MCF 10A (cell line): Measurements from ENCODE around the gene GUCY2D. TPM values are rescaled to one million over a fixed set of nuclear protein-coding genes. Genes with fewer than 3 reads are reported as not detected.

ENCODE experiments used
- BruUV-seq: library from RNA; stranded (reverse); fragments of 400-500 nt; replicated peaks from 2 replicates; lab custom pipeline; 2021; lab: Mats Ljungman, UMichigan
- CTCF ChIA-PET: fragments of 300-600 bp; sonication (Branson Sonifier 250); formaldehyde crosslinking; extraction: SDS; loops from one replicate; lab custom pipeline; 2021; ENCODE audit warnings: antibody characterized with exemption, inconsistent platforms; lab: Yijun Ruan, JAX
- POLR2A ChIA-PET: fragments of 300-600, 350-650 bp; sonication (Branson Sonifier 250); formaldehyde crosslinking; extraction: SDS; loops from one replicate; lab custom pipeline; 2020; ENCODE audit warnings: antibody characterized with exemption, inconsistent platforms; lab: Yijun Ruan, JAX
- DNase-seq: peaks from one replicate; pipeline ENCODE4 v3.0.0-alpha.2; 2018; ENCODE audit not compliant: unreplicated experiment
- H3K27ac Mint-ChIP-seq: one replicate; pipeline ENCODE4 v1.8.0; 2022; ENCODE audit warnings: mild to moderate bottlenecking, low read depth, mixed read lengths; ENCODE audit not compliant: unreplicated experiment
- H3K27me3 Mint-ChIP-seq: one replicate; pipeline ENCODE4 v1.8.0; 2022; ENCODE audit warnings: mixed read lengths; ENCODE audit not compliant: insufficient read depth, unreplicated experiment
- H3K36me3 Mint-ChIP-seq: one replicate; pipeline ENCODE4 v1.8.0; 2022; ENCODE audit warnings: mild to moderate bottlenecking, moderate library complexity, mixed read lengths; ENCODE audit not compliant: insufficient read depth, unreplicated experiment
- H3K4me1 Mint-ChIP-seq: one replicate; pipeline ENCODE4 v1.8.0; 2022; ENCODE audit warnings: mixed read lengths; ENCODE audit not compliant: insufficient read depth, unreplicated experiment
- H3K4me3 Mint-ChIP-seq: one replicate; pipeline ENCODE4 v1.8.0; 2022; ENCODE audit warnings: mild to moderate bottlenecking, moderate library complexity, mixed read lengths; ENCODE audit not compliant: unreplicated experiment
- H3K9me3 Mint-ChIP-seq: one replicate; pipeline ENCODE4 v1.8.0; 2022; ENCODE audit warnings: mixed read lengths; ENCODE audit not compliant: unreplicated experiment
- CTCF ChIP-seq: fragments of 200-600 bp; IDR thresholded peaks from one replicate; pipeline ENCODE4 v1.8.0; 2022; ENCODE audit warnings: antibody characterized with exemption, mild to moderate bottlenecking; ENCODE audit not compliant: unreplicated experiment
- intact Hi-C: fragments of 100-400 bp; cut with micrococcal nuclease; formaldehyde crosslinking; loops from 2 replicates; pipeline ENCODE4 v1.14.1; 2022
- total RNA-seq: library from RNA; stranded (reverse); gene quantifications from 2 replicates; pipeline ENCODE4 v1.2.3, GENCODE V29; 2022

Gene GUCY2D
- total RNA-seq, 1 experiment from 2014 or later = not detected

DNA sequence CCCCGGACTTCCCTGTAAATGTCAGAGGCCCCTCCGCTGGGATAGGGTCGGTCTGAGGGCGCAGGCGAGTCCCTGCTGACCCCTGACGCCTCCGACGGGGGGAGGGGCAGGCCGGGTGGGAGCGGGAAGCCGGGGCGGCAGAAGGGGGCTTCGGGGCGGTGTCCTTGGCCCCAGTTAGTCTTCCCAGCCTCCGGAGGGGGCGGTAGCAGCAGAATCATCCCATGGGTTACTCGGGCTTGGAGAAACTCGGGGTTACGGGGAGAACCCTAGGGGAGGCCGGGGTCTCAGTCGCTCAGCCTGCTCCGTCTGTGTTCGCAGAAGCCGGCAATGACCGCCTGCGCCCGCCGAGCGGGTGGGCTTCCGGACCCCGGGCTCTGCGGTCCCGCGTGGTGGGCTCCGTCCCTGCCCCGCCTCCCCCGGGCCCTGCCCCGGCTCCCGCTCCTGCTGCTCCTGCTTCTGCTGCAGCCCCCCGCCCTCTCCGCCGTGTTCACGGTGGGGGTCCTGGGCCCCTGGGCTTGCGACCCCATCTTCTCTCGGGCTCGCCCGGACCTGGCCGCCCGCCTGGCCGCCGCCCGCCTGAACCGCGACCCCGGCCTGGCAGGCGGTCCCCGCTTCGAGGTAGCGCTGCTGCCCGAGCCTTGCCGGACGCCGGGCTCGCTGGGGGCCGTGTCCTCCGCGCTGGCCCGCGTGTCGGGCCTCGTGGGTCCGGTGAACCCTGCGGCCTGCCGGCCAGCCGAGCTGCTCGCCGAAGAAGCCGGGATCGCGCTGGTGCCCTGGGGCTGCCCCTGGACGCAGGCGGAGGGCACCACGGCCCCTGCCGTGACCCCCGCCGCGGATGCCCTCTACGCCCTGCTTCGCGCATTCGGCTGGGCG is 542 bp downstream of the GUCY2D start:
- H3K4me1 Mint-ChIP-seq = peaks cover 16% of the 10 kb centered on the region
- CTCF ChIA-PET = interaction anchor here (1.4 to 2.6 kb wide), 3 partner anchors 13 to 38 kb away, joined by 3 to 11 read pairs (median 10); no protein-coding TSS in a partner anchor
- BruUV-seq = no TSS peak
- no peak overlapping the region for H3K27ac Mint-ChIP-seq
- H3K4me3 Mint-ChIP-seq = no peak overlapping the region
- POLR2A ChIA-PET = no interaction called here
- intact Hi-C loops = no loop called here
- TF ChIP-seq CTCF = no peak
- H3K36me3 Mint-ChIP-seq = peaks cover 6% of the 10 kb centered on the region
- no peaks in the 10 kb centered on the region for H3K9me3 Mint-ChIP-seq
- no peak for DNase-seq
- peaks cover 13% of the 10 kb centered on the region for H3K27me3 Mint-ChIP-seq

DNA sequence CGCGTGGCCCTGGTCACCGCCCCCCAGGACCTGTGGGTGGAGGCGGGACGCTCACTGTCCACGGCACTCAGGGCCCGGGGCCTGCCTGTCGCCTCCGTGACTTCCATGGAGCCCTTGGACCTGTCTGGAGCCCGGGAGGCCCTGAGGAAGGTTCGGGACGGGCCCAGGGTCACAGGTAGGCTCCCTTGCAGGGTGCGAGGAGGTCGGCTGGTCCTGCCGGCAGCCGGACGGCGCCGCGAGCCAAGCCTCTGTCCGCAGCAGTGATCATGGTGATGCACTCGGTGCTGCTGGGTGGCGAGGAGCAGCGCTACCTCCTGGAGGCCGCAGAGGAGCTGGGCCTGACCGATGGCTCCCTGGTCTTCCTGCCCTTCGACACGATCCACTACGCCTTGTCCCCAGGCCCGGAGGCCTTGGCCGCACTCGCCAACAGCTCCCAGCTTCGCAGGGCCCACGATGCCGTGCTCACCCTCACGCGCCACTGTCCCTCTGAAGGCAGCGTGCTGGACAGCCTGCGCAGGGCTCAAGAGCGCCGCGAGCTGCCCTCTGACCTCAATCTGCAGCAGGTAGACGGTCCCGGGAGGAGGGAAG is 1.3 kb downstream of the GUCY2D start:
- TF ChIP-seq CTCF = no peak
- BruUV-seq = no TSS peak
- POLR2A ChIA-PET = interaction anchor here (1.0 kb wide), 1 partner anchor 11 kb away, joined by 4 read pairs; no protein-coding TSS in a partner anchor
- peaks cover 16% of the 10 kb centered on the region for H3K4me1 Mint-ChIP-seq
- no peaks in the 10 kb centered on the region for H3K9me3 Mint-ChIP-seq
- no peak overlapping the region for H3K4me3 Mint-ChIP-seq
- peaks cover 6% of the 10 kb centered on the region for H3K36me3 Mint-ChIP-seq
- no peak for DNase-seq
- H3K27me3 Mint-ChIP-seq = peaks cover 13% of the 10 kb centered on the region
- intact Hi-C loops = no loop called here
- H3K27ac Mint-ChIP-seq = no peak overlapping the region
- CTCF ChIA-PET = interaction anchor here (0.6 to 2.6 kb wide), 4 partner anchors 13 to 53 kb away, joined by 3 to 11 read pairs (median 3); no protein-coding TSS in a partner anchor

GRCh38 chr17:8004899-8005298 is 2.5 kb downstream of the GUCY2D start:
- CTCF ChIA-PET = interaction anchor here (0.6 to 2.6 kb wide), 5 partner anchors 12 to 187 kb away, joined by 3 to 11 read pairs (median 3); no protein-coding TSS in a partner anchor
- peaks cover 6% of the 10 kb centered on the region for H3K36me3 Mint-ChIP-seq
- H3K27ac Mint-ChIP-seq = no peak overlapping the region
- no TSS peak for BruUV-seq
- H3K4me3 Mint-ChIP-seq = no peak overlapping the region
- no peaks in the 10 kb centered on the region for H3K9me3 Mint-ChIP-seq
- POLR2A ChIA-PET = interaction anchor here (0.8 to 1.7 kb wide), 5 partner anchors 12 to 72 kb away, joined by 3 to 7 read pairs (median 3); no protein-coding TSS in a partner anchor
- peak; percentile 75 for DNase-seq
- TF ChIP-seq CTCF = no peak
- intact Hi-C loops = no loop called here
- H3K4me1 Mint-ChIP-seq = peaks cover 16% of the 10 kb centered on the region
- peaks cover 13% of the 10 kb centered on the region for H3K27me3 Mint-ChIP-seq

DNA sequence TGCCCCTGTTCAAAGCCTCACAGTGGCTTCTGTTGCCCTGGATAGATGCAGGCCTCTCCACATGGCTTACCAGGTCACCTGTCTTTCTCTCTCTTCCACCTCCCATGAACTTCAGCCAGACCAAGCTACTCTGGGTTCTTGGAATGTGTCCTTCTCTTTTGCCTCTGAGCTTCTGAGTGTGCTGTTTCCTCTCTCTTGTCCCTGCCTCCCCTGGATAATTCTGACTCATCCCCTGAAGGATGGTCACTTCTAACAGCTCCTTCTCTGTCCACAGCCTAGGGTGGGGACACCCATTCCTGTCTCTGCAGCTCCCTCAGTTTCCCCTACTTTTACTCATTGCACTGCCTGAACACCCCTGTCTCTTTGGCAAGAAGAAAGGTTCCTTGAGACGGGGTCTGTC is 2.9 kb downstream of the GUCY2D start:
- ChIA-PET POLR2A (interaction anchor here (0.6 to 1.7 kb wide), 5 partner anchors 12 to 99 kb away, joined by 3 to 7 read pairs (median 3); no protein-coding TSS in a partner anchor), CTCF (interaction anchor here (0.6 to 2.6 kb wide), 4 partner anchors 13 to 146 kb away, joined by 3 to 11 read pairs (median 5); no protein-coding TSS in a partner anchor)
- no TSS peak for BruUV-seq
- Mint-ChIP-seq H3K9me3 (no peaks in the 10 kb centered on the region), H3K4me1 (peaks cover 16% of the 10 kb centered on the region), H3K4me3 (no peak overlapping the region), H3K36me3 (peaks cover 6% of the 10 kb centered on the region), H3K27me3 (peaks cover 13% of the 10 kb centered on the region), H3K27ac (no peak overlapping the region)
- intact Hi-C loops = no loop called here
- TF ChIP-seq CTCF = no peak
- no peak for DNase-seq
